C4-2B (cell line): ENCODE results near the gene MED13L.

ENCODE experiments used
- ZFX ChIP-seq: fragments of 450-650 bp; IDR thresholded peaks from 2 replicates; pipeline ENCODE4 v1.6.1; 2017
- TF ChIP-seq, protein P1 (sequence below): fragments of 450-650 bp; conservative IDR thresholded peaks from 2 replicates; pipeline ENCODE4 v1.5.1; 2017; ENCODE audit warnings: mild to moderate bottlenecking

DNA sequence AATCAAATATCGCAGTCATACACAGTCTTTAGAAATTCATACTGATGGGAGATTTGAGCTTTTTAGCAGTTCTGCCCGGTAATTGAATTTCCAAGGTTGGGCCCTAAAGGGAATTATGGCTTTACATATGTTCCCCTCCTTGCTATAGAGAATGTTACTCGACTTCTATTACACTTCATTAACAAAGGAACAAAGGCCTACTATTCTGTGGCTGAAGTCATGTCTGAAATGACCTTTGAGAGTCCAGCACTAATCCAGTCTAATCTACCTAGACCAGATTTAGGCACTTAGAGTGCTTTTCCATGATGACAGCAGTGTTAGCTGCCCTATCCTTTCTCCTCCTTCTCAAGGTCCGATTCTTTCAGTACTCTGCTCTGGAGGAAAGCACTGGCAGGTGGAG, 305.3 kb downstream of the MED13L start:
- TF ChIP-seq, protein P1, sequence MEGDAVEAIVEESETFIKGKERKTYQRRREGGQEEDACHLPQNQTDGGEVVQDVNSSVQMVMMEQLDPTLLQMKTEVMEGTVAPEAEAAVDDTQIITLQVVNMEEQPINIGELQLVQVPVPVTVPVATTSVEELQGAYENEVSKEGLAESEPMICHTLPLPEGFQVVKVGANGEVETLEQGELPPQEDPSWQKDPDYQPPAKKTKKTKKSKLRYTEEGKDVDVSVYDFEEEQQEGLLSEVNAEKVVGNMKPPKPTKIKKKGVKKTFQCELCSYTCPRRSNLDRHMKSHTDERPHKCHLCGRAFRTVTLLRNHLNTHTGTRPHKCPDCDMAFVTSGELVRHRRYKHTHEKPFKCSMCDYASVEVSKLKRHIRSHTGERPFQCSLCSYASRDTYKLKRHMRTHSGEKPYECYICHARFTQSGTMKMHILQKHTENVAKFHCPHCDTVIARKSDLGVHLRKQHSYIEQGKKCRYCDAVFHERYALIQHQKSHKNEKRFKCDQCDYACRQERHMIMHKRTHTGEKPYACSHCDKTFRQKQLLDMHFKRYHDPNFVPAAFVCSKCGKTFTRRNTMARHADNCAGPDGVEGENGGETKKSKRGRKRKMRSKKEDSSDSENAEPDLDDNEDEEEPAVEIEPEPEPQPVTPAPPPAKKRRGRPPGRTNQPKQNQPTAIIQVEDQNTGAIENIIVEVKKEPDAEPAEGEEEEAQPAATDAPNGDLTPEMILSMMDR, result no peak
- no peak for TF ChIP-seq ZFX
